PC-9 (cell line): Measurements from ENCODE around the gene NALCN. TPM values are rescaled to one million over a fixed set of nuclear protein-coding genes. Genes with fewer than 3 reads are reported as not detected.

Experiments
- BruUV-seq: library from RNA; stranded (reverse); fragments of 400-500 nt; replicated peaks from 2 replicates; lab custom pipeline; 2021; lab: Mats Ljungman, UMichigan
- CTCF ChIA-PET: fragments of 300-600 bp; sonication (Branson Sonifier 250); formaldehyde crosslinking; loops from one replicate; lab custom pipeline; 2022; ENCODE audit warnings: antibody characterized with exemption; lab: Charles Lee
- POLR2A ChIA-PET: fragments of 300-600 bp; sonication (Branson Sonifier 250); formaldehyde crosslinking; loops from one replicate; lab custom pipeline; 2022; ENCODE audit warnings: antibody characterized with exemption; ENCODE audit not compliant: unreplicated experiment; lab: Charles Lee
- DNase-seq, 2 experiments: peaks; one replicate each; pipeline versions ENCODE4 v3.0.0 to v3.0.0-alpha.2; 2015 to 2022; ENCODE audit warnings: mixed read lengths in 1 of 2
- H2AFZ ChIP-seq: fragments of 200-600 bp; sonication (generic); 2 replicates; pipeline ENCODE4 v1.8.1; 2017; ENCODE audit warnings: antibody characterized with exemption
- H3F3A ChIP-seq: fragments of 200-600 bp; sonication (generic); 2 replicates; pipeline ENCODE4 v1.8.1; 2017; ENCODE audit warnings: antibody characterized with exemption, mild to moderate bottlenecking, low read depth; ENCODE audit not compliant: insufficient read depth
- H3K27ac ChIP-seq: fragments of 200-600 bp; sonication (generic); 2 replicates; pipeline ENCODE4 v1.6.1; 2016; ENCODE audit warnings: mixed run types
- H3K27me3 ChIP-seq: fragments of 200-600 bp; sonication (generic); 2 replicates; pipeline ENCODE4 v1.6.1; 2016; ENCODE audit warnings: low read depth, mixed run types; ENCODE audit not compliant: insufficient read depth
- H3K36me3 ChIP-seq: fragments of 200-600 bp; sonication (generic); 2 replicates; pipeline ENCODE4 v1.6.1; 2016; ENCODE audit warnings: low read depth, mixed run types
- H3K4me1 ChIP-seq: fragments of 200-600 bp; sonication (generic); replicated peaks from 2 replicates; pipeline ENCODE4 v1.6.1; 2016; ENCODE audit warnings: mixed run types; ENCODE audit not compliant: insufficient read depth
- H3K4me2 ChIP-seq: fragments of 200-600 bp; sonication (generic); 2 replicates; pipeline ENCODE4 v1.6.1; 2017; ENCODE audit warnings: mixed run types
- H3K4me3 ChIP-seq: fragments of 200-600 bp; sonication (generic); 2 replicates; pipeline ENCODE4 v1.6.1; 2016; ENCODE audit warnings: mixed run types
- H3K79me2 ChIP-seq: fragments of 200-600 bp; sonication (generic); 2 replicates; pipeline ENCODE4 v1.6.1; 2017; ENCODE audit warnings: low read depth, mixed run types
- H3K9me2 ChIP-seq: fragments of 200-600 bp; sonication (generic); 2 replicates; pipeline ENCODE4 v1.8.1; 2017; ENCODE audit warnings: mild to moderate bottlenecking; ENCODE audit not compliant: insufficient read depth
- H3K9me3 ChIP-seq: fragments of 200-600 bp; sonication (generic); 2 replicates; pipeline ENCODE4 v1.8.1; 2016; ENCODE audit warnings: low read depth; ENCODE audit not compliant: insufficient read depth
- H4K20me1 ChIP-seq: fragments of 200-600 bp; sonication (generic); 2 replicates; pipeline ENCODE4 v1.8.1; 2017; ENCODE audit not compliant: insufficient read depth
- EZH2 ChIP-seq: fragments of 200-600 bp; sonication (generic); IDR thresholded peaks from 2 replicates; pipeline ENCODE4 v1.8.0; 2017; ENCODE audit warnings: antibody characterized with exemption, low read depth
- intact Hi-C: fragments of 100-400 bp; cut with micrococcal nuclease; formaldehyde crosslinking; loops from one replicate; pipeline ENCODE4 v1.10.0; 2022; ENCODE audit not compliant: unreplicated experiment
- total RNA-seq: library from RNA; stranded (reverse); gene quantifications from 2 replicates; pipeline ENCODE4 v1.2.3, GENCODE V29; 2021
- TF ChIP-seq, protein P1 (sequence below): fragments of 200-600 bp; sonication (generic); conservative IDR thresholded peaks from 2 replicates; pipeline ENCODE4 v1.6.1; 2017; ENCODE audit warnings: mixed run types, antibody characterized with exemption, mild to moderate bottlenecking, moderate library complexity

Gene NALCN
- total RNA-seq, 1 experiment from 2014 or later = 7.7 TPM

DNA sequence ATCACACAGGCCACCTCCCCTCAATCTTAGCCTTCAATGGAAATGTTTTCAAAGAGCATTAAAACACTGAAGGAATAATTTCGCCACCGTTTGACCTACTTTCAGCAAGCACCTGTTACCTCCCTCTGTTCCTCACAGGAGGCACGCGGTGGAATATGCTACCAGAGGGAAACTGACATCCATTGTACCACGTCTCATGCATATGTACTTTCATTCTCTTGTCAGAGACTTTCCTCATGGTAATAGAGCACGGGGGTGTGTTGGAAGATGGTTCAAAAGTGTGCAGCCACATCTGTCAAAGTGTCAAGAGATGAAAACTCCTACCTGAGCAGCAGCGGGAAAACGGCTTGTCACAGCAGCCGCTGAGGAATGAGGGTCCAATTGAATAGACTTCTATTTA lies 143.4 kb downstream of the NALCN start:
- no peaks in the 10 kb centered on the region for H3K9me2 ChIP-seq
- H3K36me3 ChIP-seq = no peaks in the 10 kb centered on the region
- CTCF ChIA-PET = no interaction called here
- TF ChIP-seq, protein P1, sequence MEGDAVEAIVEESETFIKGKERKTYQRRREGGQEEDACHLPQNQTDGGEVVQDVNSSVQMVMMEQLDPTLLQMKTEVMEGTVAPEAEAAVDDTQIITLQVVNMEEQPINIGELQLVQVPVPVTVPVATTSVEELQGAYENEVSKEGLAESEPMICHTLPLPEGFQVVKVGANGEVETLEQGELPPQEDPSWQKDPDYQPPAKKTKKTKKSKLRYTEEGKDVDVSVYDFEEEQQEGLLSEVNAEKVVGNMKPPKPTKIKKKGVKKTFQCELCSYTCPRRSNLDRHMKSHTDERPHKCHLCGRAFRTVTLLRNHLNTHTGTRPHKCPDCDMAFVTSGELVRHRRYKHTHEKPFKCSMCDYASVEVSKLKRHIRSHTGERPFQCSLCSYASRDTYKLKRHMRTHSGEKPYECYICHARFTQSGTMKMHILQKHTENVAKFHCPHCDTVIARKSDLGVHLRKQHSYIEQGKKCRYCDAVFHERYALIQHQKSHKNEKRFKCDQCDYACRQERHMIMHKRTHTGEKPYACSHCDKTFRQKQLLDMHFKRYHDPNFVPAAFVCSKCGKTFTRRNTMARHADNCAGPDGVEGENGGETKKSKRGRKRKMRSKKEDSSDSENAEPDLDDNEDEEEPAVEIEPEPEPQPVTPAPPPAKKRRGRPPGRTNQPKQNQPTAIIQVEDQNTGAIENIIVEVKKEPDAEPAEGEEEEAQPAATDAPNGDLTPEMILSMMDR = no peak
- intact Hi-C loops = no loop called here
- H3K4me3 ChIP-seq = no peak overlapping the region
- no TSS peak for BruUV-seq
- H3F3A ChIP-seq = peaks cover 10% of the 10 kb centered on the region; the same call in 1 of the 2 replicates
- H3K27me3 ChIP-seq = no peaks in the 10 kb centered on the region
- POLR2A ChIA-PET = no interaction called here
- H3K4me2 ChIP-seq = no peak overlapping the region
- H4K20me1 ChIP-seq = no peaks in the 10 kb centered on the region
- no peaks in the 10 kb centered on the region for H3K4me1 ChIP-seq
- DNase-seq = no peak
- H3K9me3 ChIP-seq = no peaks in the 10 kb centered on the region
- no peaks in the 10 kb centered on the region for H3K79me2 ChIP-seq
- no peak overlapping the region for H3K27ac ChIP-seq
- no peak overlapping the region for H2AFZ ChIP-seq

GRCh38 chr13:101271681-101272245 lies 144.5 kb downstream of the NALCN start:
- CTCF ChIA-PET = no interaction called here
- BruUV-seq = no TSS peak
- TF ChIP-seq EZH2 = no peak
- TF ChIP-seq, protein P1 = no peak
- H3F3A ChIP-seq = peaks cover 10% of the 10 kb centered on the region; the same call in 1 of the 2 replicates
- H3K4me2 ChIP-seq = no peak overlapping the region
- no peak overlapping the region for H3K27ac ChIP-seq
- H3K4me1 ChIP-seq = no peaks in the 10 kb centered on the region
- no peaks in the 10 kb centered on the region for H3K79me2 ChIP-seq
- no peak for DNase-seq
- H3K9me3 ChIP-seq = no peaks in the 10 kb centered on the region
- H3K36me3 ChIP-seq = no peaks in the 10 kb centered on the region
- intact Hi-C loops = no loop called here
- H3K27me3 ChIP-seq = no peaks in the 10 kb centered on the region
- no peaks in the 10 kb centered on the region for H3K9me2 ChIP-seq
- no peak overlapping the region for H3K4me3 ChIP-seq
- H4K20me1 ChIP-seq = no peaks in the 10 kb centered on the region
- POLR2A ChIA-PET = no interaction called here
- no peak overlapping the region for H2AFZ ChIP-seq

DNA sequence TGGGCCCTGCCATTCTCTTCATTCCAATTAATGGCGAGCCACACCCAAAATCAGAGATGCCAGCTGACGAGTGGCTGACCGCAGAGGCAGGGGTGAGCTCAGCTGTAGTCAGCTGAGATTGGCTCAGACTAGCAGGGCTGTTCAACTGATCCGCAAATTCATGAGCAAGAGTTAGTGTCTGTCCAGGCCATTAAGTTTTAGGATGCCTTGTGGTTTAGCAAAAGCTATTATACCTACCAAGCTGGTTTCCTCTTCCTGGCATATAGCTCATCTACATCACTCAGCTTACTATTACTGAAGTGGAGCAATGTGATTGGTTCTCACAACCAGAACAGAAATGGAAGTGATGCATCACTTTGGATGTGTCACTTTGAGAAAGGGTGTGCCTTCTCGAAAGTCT lies 148.7 kb downstream of the NALCN start:
- H3K27me3 ChIP-seq = no peaks in the 10 kb centered on the region
- no peak overlapping the region for H3K4me3 ChIP-seq
- H3K4me1 ChIP-seq = no peaks in the 10 kb centered on the region
- POLR2A ChIA-PET = no interaction called here
- H3K9me3 ChIP-seq = no peaks in the 10 kb centered on the region
- H3K36me3 ChIP-seq = no peaks in the 10 kb centered on the region
- H4K20me1 ChIP-seq = no peaks in the 10 kb centered on the region
- no peaks in the 10 kb centered on the region for H3K9me2 ChIP-seq
- TF ChIP-seq, protein P1 = no peak
- no peak for TF ChIP-seq EZH2
- peaks cover 6% of the 10 kb centered on the region; the same call in 1 of the 2 replicates for H3F3A ChIP-seq
- no peak for DNase-seq
- intact Hi-C loops = no loop called here
- H3K27ac ChIP-seq = no peak overlapping the region
- H2AFZ ChIP-seq = no peak overlapping the region
- no TSS peak for BruUV-seq
- CTCF ChIA-PET = no interaction called here
- H3K79me2 ChIP-seq = no peaks in the 10 kb centered on the region
- no peak overlapping the region for H3K4me2 ChIP-seq
